AG09309 (cell line): ENCODE measurements around the gene AKNA.

ENCODE experiments used
- DNase-seq: peaks from one replicate; pipeline ENCODE4 v3.0.0-alpha.2; 2010; ENCODE audit warnings: low read depth
- H3K4me3 ChIP-seq: 2 replicates; pipeline ENCODE4 v1.5.1; 2011; ENCODE audit warnings: mild to moderate bottlenecking, low read depth, low read length, moderate library complexity; ENCODE audit not compliant: control insufficient read depth
- TF ChIP-seq, protein P1 (sequence below): IDR thresholded peaks from 2 replicates; pipeline ENCODE4 v1.5.1; 2011; ENCODE audit warnings: mild to moderate bottlenecking, low read depth, low read length, inconsistent platforms; ENCODE audit not compliant: insufficient read depth, control insufficient read depth; ENCODE audit errors: missing control alignments

AKNA gene

DNA sequence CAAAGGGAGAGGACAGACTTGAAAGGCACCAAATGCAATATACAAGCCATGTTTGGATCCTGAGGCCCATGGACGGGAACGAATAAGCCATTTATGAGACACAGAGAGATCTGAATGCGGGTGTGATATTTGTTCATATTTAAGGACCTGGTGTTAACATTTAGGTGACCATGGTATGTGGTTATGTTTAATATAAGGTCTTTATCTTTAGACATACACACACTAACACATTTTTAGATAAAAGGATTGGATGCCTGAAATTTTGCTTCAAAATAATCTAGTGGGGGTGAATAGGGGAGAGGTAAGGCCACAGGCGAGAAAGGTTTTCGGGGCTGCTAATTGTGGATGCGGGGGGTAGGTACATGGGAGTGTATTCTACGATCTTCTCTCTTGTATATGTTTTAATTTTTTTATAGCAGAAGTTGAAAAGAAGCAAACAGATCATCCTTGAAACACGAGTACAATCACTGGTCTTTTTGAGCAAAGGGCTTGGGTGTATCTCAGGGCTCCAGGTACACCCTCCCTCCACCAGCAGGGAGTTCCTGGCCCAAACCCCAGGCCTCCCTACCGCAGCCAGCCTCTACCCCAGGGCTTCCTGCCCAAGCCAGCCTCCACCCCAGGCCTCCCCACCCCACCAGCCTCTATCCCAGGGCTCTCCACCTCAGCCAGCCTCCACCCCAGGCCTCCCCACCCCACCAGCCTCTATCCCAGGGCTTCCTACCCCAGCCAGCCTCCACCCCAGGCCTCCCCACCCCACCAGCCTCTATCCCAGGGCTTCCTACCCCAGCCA, 12.2 kb downstream of the AKNA start:
- DNase-seq = no peak
- H3K4me3 ChIP-seq = no peak overlapping the region
- TF ChIP-seq, protein P1, sequence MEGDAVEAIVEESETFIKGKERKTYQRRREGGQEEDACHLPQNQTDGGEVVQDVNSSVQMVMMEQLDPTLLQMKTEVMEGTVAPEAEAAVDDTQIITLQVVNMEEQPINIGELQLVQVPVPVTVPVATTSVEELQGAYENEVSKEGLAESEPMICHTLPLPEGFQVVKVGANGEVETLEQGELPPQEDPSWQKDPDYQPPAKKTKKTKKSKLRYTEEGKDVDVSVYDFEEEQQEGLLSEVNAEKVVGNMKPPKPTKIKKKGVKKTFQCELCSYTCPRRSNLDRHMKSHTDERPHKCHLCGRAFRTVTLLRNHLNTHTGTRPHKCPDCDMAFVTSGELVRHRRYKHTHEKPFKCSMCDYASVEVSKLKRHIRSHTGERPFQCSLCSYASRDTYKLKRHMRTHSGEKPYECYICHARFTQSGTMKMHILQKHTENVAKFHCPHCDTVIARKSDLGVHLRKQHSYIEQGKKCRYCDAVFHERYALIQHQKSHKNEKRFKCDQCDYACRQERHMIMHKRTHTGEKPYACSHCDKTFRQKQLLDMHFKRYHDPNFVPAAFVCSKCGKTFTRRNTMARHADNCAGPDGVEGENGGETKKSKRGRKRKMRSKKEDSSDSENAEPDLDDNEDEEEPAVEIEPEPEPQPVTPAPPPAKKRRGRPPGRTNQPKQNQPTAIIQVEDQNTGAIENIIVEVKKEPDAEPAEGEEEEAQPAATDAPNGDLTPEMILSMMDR = no peak

DNA sequence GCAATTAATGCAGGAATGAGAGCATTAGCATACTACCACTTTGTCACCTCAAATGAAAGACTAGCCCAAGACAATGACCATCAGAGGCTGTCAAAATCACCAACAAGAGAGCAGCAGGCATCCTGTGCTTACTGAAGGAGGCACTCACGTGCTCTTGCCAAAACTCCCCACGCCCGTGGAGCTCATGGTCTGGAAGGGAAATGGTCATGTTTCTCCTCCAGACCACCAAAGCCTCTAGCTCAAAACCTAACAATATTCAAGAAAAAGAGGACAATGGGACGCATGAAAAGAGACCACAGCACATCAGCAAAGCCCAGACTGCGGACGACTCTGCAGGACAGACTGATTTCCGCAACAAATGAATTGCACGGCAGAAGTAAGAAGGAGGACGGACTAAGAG, 12.8 kb downstream of the AKNA start:
- TF ChIP-seq, protein P1 = no peak
- DNase-seq = no peak
- no peak overlapping the region for H3K4me3 ChIP-seq

DNA sequence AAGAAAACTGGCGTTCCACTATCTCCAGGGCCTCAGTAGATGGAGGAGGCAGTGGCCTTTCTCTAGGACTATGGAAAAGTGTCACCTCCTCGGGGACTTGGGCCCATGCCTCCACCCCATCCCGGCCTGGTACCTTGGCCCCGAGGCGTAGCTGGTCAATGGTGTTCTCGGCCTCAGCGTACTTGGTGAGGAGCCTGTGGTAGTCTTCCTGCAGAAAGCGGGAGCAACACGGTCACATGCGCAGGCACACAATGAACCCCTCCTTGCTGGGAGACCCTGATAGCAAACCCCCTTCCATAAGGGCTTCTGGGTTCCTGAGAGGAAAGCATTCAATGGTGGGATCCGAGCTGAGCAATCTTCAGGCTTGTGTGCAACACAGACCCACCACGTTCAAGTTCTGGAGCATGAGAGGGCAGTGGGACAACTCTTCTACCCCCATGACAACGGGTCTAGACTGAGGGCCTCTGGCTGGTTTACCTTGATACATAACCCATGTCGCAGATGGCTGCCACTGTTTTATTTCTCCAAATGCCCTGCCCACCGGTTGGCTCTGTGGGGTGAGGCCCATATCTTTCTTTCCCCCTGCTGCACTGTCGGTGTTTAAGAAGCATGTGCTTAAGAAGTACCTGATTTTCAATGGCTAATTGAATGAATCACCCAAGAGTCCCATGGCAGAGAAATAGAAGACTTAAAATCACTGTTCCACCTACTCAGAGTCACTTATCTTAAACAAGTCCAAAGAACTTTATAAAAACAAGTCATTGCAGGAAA, 13.6 kb downstream of the AKNA start:
- no peak for DNase-seq

DNA sequence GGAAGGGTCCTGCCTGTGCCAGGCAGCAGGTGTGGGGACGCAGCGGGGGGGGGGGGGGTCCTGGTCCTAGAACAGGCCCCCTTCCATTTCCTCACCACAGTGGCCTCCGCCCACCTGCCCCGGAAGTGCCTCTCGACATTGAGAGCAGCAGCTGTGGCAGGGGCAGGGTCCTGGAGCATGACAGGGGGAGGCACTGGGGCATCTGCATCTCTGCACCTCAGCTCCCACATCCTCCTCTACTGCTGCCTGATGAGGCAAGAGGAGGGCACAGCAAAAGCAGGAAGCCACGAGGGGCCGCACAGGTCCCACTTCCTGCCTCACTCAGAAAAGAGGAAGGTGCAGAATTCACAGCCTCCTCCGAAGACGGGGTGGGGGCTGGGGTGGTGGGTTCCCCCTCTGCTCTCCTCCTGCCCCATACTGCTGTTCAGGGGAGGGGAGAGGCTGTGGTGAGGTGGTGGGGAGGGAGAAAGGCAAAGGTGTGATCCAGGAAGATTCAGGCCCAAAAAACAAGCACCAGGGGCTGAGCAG, 14.8 kb downstream of the AKNA start:
- DNase-seq = no peak
- TF ChIP-seq, protein P1 = no peak

More for the DNA sequence above, 13.6 kb downstream of the AKNA start:
- TF ChIP-seq, protein P1 = no peak
- H3K4me3 ChIP-seq = no peak overlapping the region

DNA sequence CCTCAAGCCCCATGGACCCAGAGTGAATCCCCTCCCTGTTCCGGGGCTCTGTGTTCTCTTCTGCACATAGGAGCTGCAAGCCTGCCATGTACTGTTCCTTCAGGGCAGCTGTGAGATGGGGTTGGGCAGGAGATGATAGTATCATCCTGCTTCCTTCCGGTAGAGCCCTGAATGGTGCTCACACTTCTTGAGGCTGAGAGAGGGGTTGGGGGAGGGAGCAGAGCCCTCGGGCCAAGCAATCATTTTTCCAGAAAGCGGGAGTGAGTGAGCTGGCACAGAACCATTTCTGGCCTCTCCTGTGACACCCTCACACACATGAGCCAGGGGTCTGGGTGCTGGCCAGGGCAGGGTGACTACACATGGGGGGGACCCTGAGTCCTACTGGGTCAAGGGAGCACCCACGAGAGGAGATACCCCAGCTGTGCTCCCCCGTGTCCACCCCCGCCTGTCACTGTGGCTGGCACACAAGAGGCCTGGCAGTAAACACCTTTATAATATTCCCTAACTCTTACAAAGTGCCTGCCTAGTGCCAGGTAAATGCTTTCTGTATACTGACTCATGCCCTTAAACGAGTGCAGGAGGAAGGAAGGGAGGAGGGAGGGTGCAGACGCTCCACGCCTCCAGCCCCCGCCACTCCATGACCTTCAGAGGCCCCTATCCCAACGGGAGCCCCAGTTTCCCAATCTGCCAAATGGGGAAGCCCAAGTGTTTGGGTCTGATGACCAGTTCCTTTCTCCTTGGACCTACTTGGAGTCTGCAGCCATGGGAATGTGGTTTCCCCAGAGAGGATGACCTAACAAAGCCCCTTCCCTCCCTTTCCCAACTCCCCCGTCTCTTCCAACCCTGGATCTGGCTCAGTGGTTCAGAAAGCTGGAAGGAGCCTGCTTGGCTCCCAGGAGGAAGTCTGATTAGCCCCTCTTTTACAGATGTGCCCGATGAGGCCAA, 15.5 kb downstream of the AKNA start:
- no peak overlapping the region for H3K4me3 ChIP-seq
- no peak for DNase-seq
- TF ChIP-seq, protein P1 = no peak

More for the DNA sequence above, 14.8 kb downstream of the AKNA start:
- no peak overlapping the region for H3K4me3 ChIP-seq
